ENCODE results near the gene PTPRT.

PTPRT gene

DNA sequence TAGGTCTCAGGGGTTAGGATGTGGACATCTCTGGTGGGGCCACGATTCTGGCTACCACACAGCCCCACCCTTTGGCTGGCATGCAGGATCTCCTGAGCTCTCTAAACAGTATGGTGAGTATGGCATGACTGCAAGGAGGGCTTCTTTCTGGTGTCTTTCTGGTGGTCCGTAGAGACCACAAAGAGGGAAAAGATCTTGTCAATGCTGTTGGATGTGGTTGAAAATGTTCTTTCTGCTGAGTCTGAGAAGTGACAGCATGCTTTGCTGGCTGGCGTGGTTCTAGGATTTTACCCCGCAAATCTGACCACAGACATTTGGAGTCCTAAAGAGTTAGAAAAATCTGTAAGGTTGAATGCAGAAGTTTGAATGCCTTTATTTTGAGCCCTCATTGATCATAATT is 1096.7 kb downstream of the PTPRT start:
- no peak for DNase-seq

DNA sequence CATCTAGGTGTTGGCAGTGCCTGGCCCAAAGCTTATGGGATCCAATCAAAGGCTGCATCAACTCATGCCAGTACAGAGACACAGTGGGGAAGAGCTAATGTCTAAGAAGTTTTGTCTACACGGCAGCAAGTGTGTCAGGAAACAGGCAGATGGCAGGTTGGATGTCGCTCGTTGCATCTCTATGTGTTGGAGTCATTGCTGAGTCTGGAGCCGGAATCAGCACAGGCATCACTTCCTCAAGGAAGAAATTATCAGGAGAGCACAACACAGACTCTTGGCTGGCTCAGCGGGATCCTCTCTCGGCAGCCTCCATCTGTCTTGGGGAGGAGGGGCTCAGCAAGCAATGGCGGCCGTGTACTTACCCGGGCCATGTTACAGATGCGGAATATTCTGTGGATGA is 1104.3 kb downstream of the PTPRT start:
- no peak for DNase-seq

DNA sequence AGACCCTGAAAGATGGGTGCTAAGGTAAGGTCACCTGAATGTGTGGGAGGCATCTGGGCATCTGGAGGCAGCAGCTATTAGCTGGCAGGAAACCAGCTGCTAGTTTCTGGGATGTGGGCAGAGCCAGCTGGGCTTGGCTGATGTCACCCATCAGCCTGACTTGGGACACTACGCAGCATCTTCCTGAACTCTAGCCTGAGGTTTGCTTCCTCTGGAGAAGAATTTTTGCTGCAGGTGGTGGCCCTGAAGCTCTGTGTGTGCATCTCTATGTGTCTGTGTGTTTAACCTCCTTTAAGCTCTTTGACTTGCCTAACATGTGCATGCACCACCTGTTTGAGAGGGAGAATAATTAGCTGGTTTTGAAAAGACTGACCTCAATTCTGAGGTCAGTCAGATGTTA is 1106.4 kb downstream of the PTPRT start:
- no peak for DNase-seq

DNA sequence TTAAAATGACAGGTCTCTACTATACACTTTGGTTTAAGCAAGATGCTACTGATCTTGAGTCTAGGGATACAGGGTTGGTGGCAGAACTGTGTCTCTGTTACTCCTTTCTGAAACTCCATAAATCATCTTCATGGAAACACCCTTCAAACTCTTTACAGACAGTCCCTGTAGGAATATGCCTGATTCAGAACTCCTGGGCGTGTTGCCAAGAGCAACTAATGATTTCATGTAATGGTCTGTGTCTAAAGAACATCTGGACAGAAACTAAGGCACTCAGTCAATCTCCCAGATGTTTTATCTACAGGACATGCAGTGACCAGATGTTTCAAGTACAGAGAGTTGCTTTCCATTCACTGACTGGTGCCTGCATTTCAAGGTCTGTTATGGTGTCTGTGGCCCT is 1107.1 kb downstream of the PTPRT start:
- no peak for DNase-seq

DNA sequence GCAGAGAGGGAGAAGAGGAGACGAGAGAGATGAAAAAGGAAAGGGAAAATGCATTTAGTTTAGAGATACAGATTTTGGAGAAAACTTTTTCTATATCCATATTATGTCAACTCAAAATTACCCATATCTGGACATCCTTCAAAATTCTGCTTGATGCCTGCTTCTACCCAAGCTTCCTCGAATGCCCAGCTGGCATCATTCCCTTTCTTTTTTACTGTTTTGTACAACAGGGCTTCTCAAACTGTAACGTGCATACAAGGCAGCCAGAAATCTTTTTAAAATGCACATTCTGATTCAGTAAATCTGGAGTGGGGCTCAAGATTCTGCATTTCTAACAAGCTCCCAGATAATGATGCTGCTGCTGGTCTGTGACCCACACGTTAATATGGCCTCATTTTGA is 1108.8 kb downstream of the PTPRT start:
- no peak for DNase-seq

DNA sequence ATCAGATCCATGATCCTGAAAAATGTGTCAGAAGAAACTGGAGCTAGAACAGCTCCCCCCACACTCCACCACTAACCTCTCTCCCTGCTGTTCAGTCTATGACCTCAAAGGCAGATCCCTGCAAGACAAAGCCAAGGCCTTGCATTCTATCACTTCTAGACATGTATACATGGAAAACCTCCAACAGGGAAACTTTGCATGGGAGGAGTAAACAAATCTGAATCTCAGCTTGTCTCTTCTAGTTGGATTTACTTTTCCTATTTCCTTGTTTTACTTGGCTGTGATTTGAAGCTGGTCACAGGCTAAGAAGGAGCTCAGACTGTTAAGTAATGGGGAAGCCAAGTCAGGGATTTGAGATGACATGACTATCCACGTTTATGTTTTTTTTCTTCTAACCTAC is 1114.8 kb downstream of the PTPRT start:
- DNase-seq, result no peak

DNA sequence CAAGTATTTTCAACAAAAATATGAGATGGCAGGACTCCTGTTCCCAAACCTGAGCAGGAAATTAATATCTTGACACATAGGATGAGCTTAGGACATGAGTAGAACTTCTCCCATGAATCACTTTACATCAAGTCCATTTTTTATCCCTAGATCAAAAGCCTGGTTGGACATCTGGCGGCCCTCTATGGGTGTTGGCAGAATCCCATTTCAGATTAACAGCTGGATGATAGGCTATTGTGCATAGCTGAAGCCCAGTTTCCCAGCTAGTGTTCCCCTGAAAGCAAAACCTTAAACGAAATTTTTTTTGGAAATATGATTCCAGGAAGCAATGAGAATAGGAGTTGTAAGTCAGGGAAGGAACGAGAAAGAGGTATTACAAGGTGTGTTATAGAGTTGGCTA is 1122.1 kb downstream of the PTPRT start:
- DNase-seq, result no peak

DNA sequence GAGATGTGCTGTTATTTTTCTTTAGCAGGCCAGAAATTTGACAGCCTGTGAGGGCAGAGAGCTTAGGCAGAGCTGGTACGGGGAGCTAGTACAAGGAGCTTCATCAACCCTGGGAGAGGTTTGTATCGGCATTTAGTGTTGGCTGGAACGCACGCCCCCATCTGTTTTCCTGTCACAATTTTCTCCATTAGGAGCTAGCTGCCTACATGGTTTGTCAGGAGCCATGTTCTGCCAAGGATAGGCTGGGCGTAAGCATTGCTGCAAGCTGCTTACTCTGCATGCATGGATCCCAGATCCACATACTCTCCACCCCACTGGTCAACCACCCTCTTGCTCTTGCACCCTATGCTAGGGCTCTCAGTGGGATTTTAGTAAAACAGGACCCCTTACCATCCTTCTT is 1122.5 kb downstream of the PTPRT start:
- DNase-seq, result no peak

DNA sequence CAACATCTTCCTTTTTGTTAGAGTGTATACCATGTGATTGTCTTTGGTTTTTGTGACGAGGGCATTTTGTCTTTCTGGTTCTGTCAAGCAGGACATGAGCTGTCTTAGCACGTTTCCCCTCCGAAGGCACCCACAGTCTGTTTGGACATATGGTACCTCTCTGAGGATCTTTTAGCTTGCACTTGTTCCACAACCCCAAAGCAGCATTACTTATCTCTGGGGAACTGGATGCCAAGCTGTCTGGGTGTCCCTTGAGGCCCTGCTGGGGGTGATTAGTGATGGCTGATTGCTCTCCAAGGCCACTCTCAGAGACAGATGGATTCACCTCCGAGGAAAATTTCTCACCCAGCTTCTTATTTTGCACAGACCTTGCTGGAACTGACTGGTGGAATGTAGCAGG is 1126.6 kb downstream of the PTPRT start:
- no peak for DNase-seq

DNA sequence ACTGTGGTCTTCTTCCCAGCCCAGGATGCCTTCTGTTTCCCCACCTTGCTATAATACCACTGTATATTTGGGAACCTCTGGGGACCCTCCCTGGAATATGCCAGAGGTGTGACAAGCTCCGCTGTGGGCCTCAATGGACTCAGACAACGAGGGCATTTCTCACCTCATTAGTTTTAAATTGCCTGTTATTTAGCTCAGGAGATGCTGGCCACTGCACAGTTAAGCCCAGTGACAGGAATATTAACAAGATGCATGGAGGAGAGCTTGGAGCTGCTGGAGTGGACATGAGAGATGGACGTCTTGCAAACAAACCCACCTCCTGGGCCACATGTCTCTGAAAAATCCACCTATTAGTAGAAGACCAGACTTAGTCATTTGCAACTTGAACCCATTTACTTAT is 1136.4 kb downstream of the PTPRT start:
- no peak for DNase-seq

DNA sequence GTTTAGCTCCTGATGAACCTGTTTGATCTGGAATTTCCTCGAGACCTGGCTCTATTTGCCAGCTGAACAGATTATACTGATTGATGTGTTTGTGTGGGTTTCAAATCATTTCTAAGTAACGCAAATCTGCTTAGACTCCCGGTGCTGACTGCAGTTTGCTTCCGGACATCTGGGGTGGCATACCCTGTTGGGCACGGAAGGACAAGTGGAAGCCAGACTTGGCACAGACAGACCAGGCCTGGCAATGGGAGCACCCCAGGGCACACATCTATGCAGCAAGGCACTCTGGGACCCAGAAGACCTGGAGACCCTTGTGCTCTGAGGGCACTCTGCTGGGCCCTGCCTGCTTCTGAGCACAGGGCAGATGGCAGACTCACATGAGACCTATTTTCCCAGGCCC is 1137.8 kb downstream of the PTPRT start:
- DNase-seq, result no peak

DNA sequence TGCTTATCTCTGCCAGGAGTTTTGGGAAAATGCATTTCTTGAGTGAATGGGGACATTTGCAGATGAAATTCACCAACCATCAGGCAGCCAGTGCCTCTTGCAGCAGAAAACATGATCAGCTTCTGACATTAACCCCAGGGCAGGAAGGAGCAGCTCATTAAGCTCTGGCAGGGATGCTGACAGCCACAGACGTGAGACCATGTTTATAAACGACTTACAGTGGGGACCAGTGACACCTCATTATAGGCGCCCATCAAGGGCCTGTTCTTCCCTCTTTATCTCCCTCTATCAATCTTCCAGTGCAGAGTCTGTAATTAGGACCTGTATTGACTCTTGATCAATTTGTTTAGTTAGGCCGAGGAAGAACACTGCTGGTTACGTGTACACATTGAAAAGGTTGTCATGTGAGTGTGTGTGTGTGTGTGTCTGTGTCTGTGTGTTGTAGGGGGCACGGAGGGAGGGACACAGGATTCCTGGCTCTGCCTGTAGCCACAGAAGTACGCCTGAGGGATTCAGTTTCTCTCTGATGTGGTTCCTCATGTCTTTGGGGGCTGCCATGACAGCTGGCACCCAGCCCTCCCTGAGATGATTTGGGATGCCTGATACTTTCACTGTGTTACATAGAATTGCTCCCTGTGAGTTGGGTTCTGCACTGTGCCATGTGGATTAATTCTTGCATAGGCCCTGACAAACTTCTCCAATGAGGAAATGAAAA is 1143.2 kb downstream of the PTPRT start:
- peak; percentile 7 for DNase-seq

DNA sequence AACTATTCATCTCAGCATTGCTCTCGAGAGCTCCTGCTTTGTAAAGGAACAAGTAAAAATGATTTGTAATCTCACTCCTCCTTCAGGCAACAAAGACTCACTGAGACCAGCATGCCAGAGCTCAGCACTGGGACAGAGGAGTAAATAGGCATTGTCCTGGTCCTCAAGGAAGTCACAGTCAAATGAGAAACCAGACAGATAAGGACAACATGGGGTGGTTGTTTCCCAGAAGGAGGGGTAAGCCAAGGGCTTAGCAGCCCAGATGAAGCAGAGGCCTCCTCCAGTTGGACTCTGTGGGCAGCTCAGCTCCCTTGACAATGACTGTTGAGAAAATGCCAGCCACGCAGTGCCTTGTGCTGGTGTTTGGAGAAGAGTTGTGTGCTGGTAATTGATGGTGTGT is 1145.8 kb downstream of the PTPRT start:
- no peak for DNase-seq

DNA sequence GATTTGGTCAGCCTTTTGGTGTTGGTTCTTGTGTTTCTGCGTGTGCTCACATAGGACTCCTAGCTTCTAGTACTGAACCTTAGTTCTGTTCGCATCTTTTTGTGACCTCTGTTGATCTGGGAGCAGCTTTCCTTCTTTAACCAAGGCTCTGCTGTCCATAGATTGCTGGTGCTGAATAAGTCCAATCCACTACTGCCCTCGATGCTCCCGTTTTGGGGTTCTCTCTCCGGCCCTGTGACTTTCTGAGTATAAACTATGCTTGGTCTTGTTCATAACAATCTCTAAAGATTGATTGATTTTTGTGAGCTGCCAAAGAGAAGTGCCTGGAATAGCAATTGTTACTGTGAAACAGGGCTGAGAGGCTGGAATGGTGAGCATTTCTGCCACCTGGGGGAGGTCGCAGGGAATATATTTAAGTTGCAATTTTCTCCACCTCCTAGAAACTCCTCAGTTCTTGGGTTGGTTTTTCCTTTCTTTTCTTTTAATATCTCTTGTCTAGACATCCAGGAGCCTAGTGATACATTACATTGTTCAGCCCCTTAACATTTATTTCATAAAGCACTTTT is 1148.6 kb downstream of the PTPRT start:
- DNase-seq, result no peak

DNA sequence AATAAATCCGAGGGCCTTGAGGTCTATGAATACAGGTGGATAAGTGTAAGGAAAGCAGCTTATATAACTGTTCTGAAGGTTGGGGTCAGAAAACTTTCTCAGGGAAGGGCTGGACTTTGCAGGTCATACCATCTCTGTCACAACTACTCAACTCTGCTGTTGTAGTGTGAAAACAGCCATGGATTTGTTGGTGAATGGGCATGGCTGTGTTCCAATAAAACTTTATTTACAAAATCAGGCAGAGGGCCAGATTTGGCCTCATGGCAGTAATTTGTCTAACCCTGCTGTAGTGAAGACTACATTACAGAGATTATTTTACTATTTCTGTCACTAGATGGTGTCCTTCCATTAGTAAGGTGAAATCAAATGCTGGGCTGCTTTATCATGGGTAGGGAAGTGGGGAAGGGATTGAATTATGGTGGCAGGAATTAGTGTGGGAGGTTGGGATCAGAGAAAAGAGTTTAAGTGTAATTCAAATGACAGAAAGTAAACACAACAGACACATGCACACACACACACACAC is 1161.9 kb downstream of the PTPRT start:
- peak; percentile 74 for DNase-seq

DNA sequence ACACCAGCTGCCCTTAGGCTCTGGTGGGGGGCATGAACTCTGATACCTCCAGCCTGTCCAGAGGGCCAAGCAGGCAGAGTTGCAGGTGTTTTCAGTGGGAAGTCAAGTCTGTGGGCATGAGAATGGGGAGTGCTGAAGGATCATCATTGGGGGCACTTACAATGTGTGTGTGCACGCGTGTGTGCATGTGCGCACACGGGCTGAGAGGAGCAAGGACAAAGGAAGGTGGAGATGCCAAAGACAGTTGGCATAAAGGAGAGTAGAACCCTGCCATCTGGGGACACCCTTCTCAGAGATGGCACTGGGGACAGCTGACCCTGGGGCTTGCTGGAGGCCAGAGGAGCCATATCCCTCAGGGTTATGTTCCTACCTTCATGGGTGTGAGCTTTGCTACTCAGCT is 1163.1 kb downstream of the PTPRT start:
- DNase-seq, result no peak

DNA sequence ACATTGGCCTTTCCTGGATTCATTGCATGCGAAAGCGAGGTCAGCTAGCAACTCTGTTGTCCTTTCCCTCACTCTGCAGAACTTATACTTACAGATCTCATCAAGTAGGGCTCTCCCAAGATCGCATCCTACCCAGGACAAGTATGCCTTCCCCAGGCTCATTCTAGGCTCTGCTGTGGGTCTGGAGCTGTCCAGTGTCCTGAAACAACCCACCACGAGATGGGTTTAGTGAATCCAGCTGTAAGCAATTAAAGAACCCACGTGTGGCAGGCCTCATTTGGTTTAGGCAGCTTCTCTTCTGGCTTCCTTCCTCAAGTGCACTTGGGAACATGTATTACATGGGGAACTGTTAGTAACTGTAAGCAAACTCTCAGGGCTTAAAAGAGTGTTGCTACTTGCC is 1165.1 kb downstream of the PTPRT start:
- DNase-seq, result no peak

All from NCI-H748 treated with DMSO at 0.1 percent for 48 hours (cell line).